GM19240 (cell line): Measurements from ENCODE around the gene MYO9A.
"Not testable (repeated sequence)": the region's sequence is repeated elsewhere in the genome, so short reads cannot be mapped to it uniquely, and the experiment has no call there.

Experiments
- DNase-seq: peaks from one replicate; pipeline ENCODE4 v3.0.0; 2011; ENCODE audit warnings: low spot score; ENCODE audit not compliant: insufficient read length

Gene MYO9A

GRCh38 chr15:71858232-71858631 is 259.7 kb downstream of the MYO9A start:
- DNase-seq, result not testable (repeated sequence)

GRCh38 chr15:71853543-71853942 is 264.4 kb downstream of the MYO9A start:
- DNase-seq, result no peak

- DNase-seq, result no peak
Observed at GRCh38 chr15:71844916-71845315, 273.0 kb downstream of the MYO9A start.

GRCh38 chr15:71841563-71841962 is 276.4 kb downstream of the MYO9A start:
- no peak for DNase-seq

GRCh38 chr15:71830981-71831380 is 287.0 kb downstream of the MYO9A start:
- no peak for DNase-seq

- DNase-seq, result no peak
Observed at GRCh38 chr15:71826196-71826595, 291.8 kb downstream of the MYO9A start.

GRCh38 chr15:71825021-71825730 is 292.8 kb downstream of the MYO9A start:
- DNase-seq, result no peak

GRCh38 chr15:71823801-71824200 is 294.1 kb downstream of the MYO9A start:
- no peak for DNase-seq

GRCh38 chr15:71822890-71823630 is 294.9 kb downstream of the MYO9A start:
- DNase-seq, result no peak

- no peak for DNase-seq
Observed at GRCh38 chr15:71821547-71822129, 296.3 kb downstream of the MYO9A start.

GRCh38 chr15:71820127-71820526 is 297.8 kb downstream of the MYO9A start:
- no peak for DNase-seq

GRCh38 chr15:71817351-71817750 is 300.6 kb downstream of the MYO9A start:
- no peak for DNase-seq

- no peak for DNase-seq
Observed at GRCh38 chr15:71815301-71815700, 302.6 kb downstream of the MYO9A start.

- no peak for DNase-seq
Observed at GRCh38 chr15:71813723-71814470, 304.1 kb downstream of the MYO9A start.

- DNase-seq, result no peak
Observed at GRCh38 chr15:71812966-71813722, 304.8 kb downstream of the MYO9A start.

GRCh38 chr15:71811752-71812735 is 305.9 kb downstream of the MYO9A start:
- no peak for DNase-seq

- DNase-seq, result no peak
Observed at GRCh38 chr15:71811036-71811736, 306.8 kb downstream of the MYO9A start.

- DNase-seq, result no peak
Observed at GRCh38 chr15:71810256-71811035, 307.5 kb downstream of the MYO9A start, which contains the start of gene NR2E3. Gene NR2E3 (plus strand): TSS chr15:71810554. CDS start chr15:71810744, 190 bp downstream.
